Neural progenitor cell (in vitro differentiated cells): ENCODE measurements around the gene HOXA2. TPM values are rescaled to one million over a fixed set of nuclear protein-coding genes. Genes with fewer than 3 reads are reported as not detected.
A peak's percentile ranks its signal among the peaks of the same experiment; 100 is the strongest.

Experiments used
- DNase-seq: peaks from one replicate; pipeline ENCODE4 v3.0.0-alpha.2; 2016; ENCODE audit warnings: low spot score
- H2AFZ ChIP-seq: fragments of 200-600 bp; sonication (generic); replicated peaks from 2 replicates; pipeline ENCODE4 v1.6.1; 2016; ENCODE audit warnings: antibody characterized with exemption
- H3F3A ChIP-seq: fragments of 200-600 bp; sonication (generic); 2 replicates; pipeline ENCODE4 v1.6.1; 2016; ENCODE audit warnings: antibody characterized with exemption, low read depth
- H3K27ac ChIP-seq: fragments of 200-600 bp; sonication (generic); 2 replicates; pipeline ENCODE4 v1.5.1; 2016; ENCODE audit warnings: mild to moderate bottlenecking
- H3K27me3 ChIP-seq: fragments of 200-600 bp; sonication (generic); 2 replicates; pipeline ENCODE4 v1.6.1; 2016; ENCODE audit warnings: mild to moderate bottlenecking, moderate library complexity
- H3K36me3 ChIP-seq: fragments of 200-600 bp; sonication (generic); 2 replicates; pipeline ENCODE4 v1.5.1; 2016
- H3K4me1 ChIP-seq: fragments of 200-600 bp; sonication (generic); 2 replicates; pipeline ENCODE4 v1.6.1; 2016; ENCODE audit warnings: mixed run types
- H3K4me2 ChIP-seq: fragments of 200-600 bp; sonication (generic); 2 replicates; pipeline ENCODE4 v1.6.1; 2016
- H3K4me3 ChIP-seq: fragments of 200-600 bp; sonication (generic); 2 replicates; pipeline ENCODE4 v1.5.1; 2016
- H3K79me2 ChIP-seq: fragments of 200-600 bp; sonication (generic); 2 replicates; pipeline ENCODE4 v1.6.1; 2016; ENCODE audit warnings: low read depth
- H3K9ac ChIP-seq: fragments of 200-600 bp; sonication (generic); 2 replicates; pipeline ENCODE4 v1.6.1; 2016
- H3K9me3 ChIP-seq: fragments of 200-600 bp; sonication (generic); 2 replicates; pipeline ENCODE4 v1.5.1; 2016; ENCODE audit warnings: low read depth
- H4K20me1 ChIP-seq: fragments of 200-600 bp; sonication (generic); 2 replicates; pipeline ENCODE4 v1.6.1; 2016; ENCODE audit warnings: low read depth
- H3K27ac Mint-ChIP-seq: 3 replicates; pipeline ENCODE4 v1.8.0; 2021; ENCODE audit warnings: mixed read lengths
- H3K27me3 Mint-ChIP-seq: 2 replicates; pipeline ENCODE4 v1.8.0; 2022; ENCODE audit warnings: low read depth, mild to moderate bottlenecking, inconsistent platforms, moderate library complexity, mixed read lengths; ENCODE audit not compliant: insufficient read depth
- H3K36me3 Mint-ChIP-seq: 3 replicates; pipeline ENCODE4 v1.8.0; 2021; ENCODE audit warnings: mixed read lengths
- H3K4me1 Mint-ChIP-seq: 3 replicates; pipeline ENCODE4 v1.8.0; 2021; ENCODE audit warnings: mixed read lengths
- H3K4me3 Mint-ChIP-seq: 3 replicates; pipeline ENCODE4 v1.8.0; 2021; ENCODE audit warnings: mild to moderate bottlenecking, moderate library complexity, mixed read lengths
- H3K9me3 Mint-ChIP-seq: 3 replicates; pipeline ENCODE4 v1.8.0; 2020; ENCODE audit warnings: mixed read lengths
- EZH2 ChIP-seq: fragments of 200-600 bp; sonication (generic); IDR thresholded peaks from 2 replicates; pipeline ENCODE4 v1.6.1; 2017; ENCODE audit warnings: antibody characterized with exemption, mild to moderate bottlenecking, moderate library complexity
- EZH2phosphoT487 ChIP-seq: fragments of 200-600 bp; sonication (generic); IDR thresholded peaks from 2 replicates; pipeline ENCODE4 v1.6.1; 2017; ENCODE audit warnings: antibody characterized with exemption
- total RNA-seq: library from RNA; depleted of rRNA; stranded (reverse); fragments of >200 nt; gene quantifications from 2 replicates; pipeline ENCODE4 v1.2.3, GENCODE V29; 2015; ENCODE audit warnings: low replicate concordance
- TF ChIP-seq, protein P1 (sequence below): fragments of 200-600 bp; sonication (generic); IDR thresholded peaks from 2 replicates; pipeline ENCODE4 v1.5.1; 2017; ENCODE audit warnings: antibody characterized with exemption, mild to moderate bottlenecking

HOXA2 gene
- total RNA-seq, 1 donor from 2014 or later, result not detected

DNA sequence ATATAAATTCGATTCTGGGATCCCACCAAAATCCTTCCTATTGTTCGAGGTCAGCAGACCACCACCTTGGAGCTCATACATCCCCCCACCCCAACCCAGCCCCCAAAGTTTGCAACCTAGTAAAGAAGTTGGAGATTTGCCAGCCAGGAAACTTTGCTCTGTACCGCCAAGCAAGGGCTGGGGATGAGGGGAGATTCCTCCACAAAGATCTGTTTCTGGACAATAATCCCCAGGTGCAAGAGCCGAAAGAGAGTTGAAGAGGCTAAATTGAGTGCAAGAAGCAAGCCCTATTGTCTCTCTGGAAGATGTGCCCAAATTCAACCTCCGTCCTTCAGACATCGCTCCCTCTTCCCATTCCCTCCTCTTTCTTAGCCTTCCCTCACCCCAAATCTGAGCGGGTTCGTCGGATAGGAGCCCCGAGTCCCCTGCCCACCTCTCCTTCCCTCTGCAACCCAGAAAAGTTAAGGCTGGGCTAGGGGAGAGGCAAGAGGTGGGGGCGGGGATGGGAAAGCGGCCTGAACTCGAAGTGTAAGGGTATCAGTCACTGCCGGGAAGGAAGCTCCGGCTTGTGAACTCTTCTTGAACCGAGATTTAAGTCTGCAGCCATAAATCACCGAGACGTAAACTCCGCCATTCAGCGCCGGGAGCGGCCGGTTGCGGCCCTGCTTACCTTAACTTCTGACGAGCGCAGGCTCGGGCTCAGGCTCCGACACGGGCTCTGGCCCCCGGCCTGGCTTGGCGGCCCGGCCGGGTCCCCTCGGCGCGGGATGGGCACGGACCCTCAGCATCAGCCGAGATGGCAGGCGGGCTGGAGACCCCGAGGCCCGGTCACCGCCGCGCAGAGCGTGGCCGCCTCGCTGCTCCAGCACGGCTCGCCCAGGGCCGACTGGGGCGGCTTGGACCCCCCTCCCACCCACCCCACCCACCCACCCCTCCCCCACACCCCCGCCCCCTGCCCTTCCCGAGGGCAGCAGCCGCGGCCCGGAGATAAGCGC lies 10.8 kb upstream of the HOXA2 start:
- TF ChIP-seq EZH2, result peak; percentile 99
- TF ChIP-seq, protein P1, sequence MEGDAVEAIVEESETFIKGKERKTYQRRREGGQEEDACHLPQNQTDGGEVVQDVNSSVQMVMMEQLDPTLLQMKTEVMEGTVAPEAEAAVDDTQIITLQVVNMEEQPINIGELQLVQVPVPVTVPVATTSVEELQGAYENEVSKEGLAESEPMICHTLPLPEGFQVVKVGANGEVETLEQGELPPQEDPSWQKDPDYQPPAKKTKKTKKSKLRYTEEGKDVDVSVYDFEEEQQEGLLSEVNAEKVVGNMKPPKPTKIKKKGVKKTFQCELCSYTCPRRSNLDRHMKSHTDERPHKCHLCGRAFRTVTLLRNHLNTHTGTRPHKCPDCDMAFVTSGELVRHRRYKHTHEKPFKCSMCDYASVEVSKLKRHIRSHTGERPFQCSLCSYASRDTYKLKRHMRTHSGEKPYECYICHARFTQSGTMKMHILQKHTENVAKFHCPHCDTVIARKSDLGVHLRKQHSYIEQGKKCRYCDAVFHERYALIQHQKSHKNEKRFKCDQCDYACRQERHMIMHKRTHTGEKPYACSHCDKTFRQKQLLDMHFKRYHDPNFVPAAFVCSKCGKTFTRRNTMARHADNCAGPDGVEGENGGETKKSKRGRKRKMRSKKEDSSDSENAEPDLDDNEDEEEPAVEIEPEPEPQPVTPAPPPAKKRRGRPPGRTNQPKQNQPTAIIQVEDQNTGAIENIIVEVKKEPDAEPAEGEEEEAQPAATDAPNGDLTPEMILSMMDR, result no peak
- peak; percentile 98 for TF ChIP-seq EZH2phosphoT487
- no peak overlapping the region for H3K4me3 Mint-ChIP-seq
- no peaks in the 10 kb centered on the region for H3K79me2 ChIP-seq
- H3K9me3 Mint-ChIP-seq, result peaks cover 3% of the 10 kb centered on the region
- peak; percentile 68 for DNase-seq
- H3K27ac Mint-ChIP-seq, result no peak overlapping the region
- peaks cover 90% of the 10 kb centered on the region for H3K27me3 Mint-ChIP-seq
- H3K4me1 Mint-ChIP-seq, result no peaks in the 10 kb centered on the region
- no peaks in the 10 kb centered on the region for H3K9me3 ChIP-seq
- no peak overlapping the region for H3K4me2 ChIP-seq
- H3K36me3 Mint-ChIP-seq, result no peaks in the 10 kb centered on the region
- peaks cover 100% of the 10 kb centered on the region for H3K27me3 ChIP-seq
- peaks cover 13% of the 10 kb centered on the region for H3F3A ChIP-seq
- H3K4me1 ChIP-seq, result no peaks in the 10 kb centered on the region
- H3K4me3 ChIP-seq, result no peak overlapping the region
- no peak overlapping the region for H3K27ac ChIP-seq
- H3K36me3 ChIP-seq, result no peaks in the 10 kb centered on the region
- no peak overlapping the region for H3K9ac ChIP-seq
- no peak overlapping the region for H2AFZ ChIP-seq
- peaks cover 95% of the 10 kb centered on the region for H4K20me1 ChIP-seq

DNA sequence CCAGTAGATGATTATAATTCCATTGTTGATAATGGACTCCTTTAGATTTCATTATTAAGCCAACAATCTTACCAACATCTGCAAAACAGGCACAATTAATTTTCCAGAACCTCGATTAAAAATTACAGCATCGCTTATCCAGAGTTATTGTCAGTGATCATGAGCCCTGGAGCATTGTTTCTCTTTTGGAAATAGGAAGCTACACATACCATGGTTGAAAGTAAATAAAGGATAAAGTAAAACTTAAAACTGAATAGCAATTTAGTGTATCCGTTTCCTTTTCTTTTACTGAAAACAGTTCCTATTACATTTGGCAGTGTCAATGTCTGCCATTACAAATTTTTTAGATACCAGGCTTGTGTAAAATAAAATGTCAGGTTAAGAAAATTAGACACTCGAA lies 9.9 kb upstream of the HOXA2 start:
- Histone ChIP-seq H3K27me3 (peaks cover 100% of the 10 kb centered on the region), H2AFZ (no peak overlapping the region), H3K9ac (no peak overlapping the region), H3F3A (peaks cover 13% of the 10 kb centered on the region), H3K4me3 (no peak overlapping the region), H3K36me3 (no peaks in the 10 kb centered on the region), H3K4me2 (no peak overlapping the region), H3K27ac (no peak overlapping the region), H3K79me2 (no peaks in the 10 kb centered on the region), H3K9me3 (no peaks in the 10 kb centered on the region), H4K20me1 (peaks cover 95% of the 10 kb centered on the region), H3K4me1 (no peaks in the 10 kb centered on the region)
- Mint-ChIP-seq H3K9me3 (peaks cover 3% of the 10 kb centered on the region), H3K4me1 (no peaks in the 10 kb centered on the region), H3K4me3 (no peak overlapping the region), H3K36me3 (no peaks in the 10 kb centered on the region), H3K27ac (no peak overlapping the region), H3K27me3 (peaks cover 88% of the 10 kb centered on the region)
- TF ChIP-seq EZH2phosphoT487, result no peak
- no peak for TF ChIP-seq EZH2
- TF ChIP-seq, protein P1, result no peak
- DNase-seq, result no peak

DNA sequence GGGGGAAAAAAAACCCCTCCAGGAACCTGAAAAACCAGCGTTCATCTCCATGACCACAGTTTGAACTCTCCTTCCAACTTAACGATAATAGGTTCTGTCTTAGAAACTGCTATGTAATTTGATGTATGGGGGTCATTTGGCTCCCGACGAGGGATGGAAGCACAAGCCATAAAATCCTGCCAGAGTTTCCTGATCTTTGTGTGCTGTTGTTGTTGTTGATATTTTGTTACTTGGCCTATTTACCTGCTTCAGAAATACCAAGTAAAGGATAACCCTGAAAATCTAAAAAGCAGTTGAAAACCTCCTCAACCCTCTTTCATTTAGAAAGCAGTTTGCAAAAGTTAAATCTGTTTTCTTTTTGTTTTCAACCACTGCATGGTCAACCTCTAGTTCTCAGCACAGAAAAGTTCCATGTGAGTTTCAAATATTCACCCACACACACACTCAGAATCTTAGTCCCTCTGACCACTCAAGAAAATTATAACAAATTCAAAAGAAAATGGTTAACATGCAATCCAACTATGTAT lies 9.3 kb upstream of the HOXA2 start:
- Mint-ChIP-seq H3K4me1 (no peaks in the 10 kb centered on the region), H3K4me3 (no peak overlapping the region), H3K27ac (no peak overlapping the region), H3K36me3 (no peaks in the 10 kb centered on the region), H3K9me3 (peaks cover 3% of the 10 kb centered on the region), H3K27me3 (peaks cover 88% of the 10 kb centered on the region)
- DNase-seq, result no peak
- Histone ChIP-seq H3K9ac (no peak overlapping the region), H3K9me3 (no peaks in the 10 kb centered on the region), H3K79me2 (no peaks in the 10 kb centered on the region), H3K27me3 (peaks cover 100% of the 10 kb centered on the region), H4K20me1 (peaks cover 95% of the 10 kb centered on the region), H3K4me2 (no peak overlapping the region), H3K36me3 (no peaks in the 10 kb centered on the region), H3K4me3 (no peak overlapping the region), H3K4me1 (no peaks in the 10 kb centered on the region), H3F3A (peaks cover 13% of the 10 kb centered on the region), H2AFZ (no peak overlapping the region), H3K27ac (no peak overlapping the region)
- TF ChIP-seq, protein P1, result no peak
- TF ChIP-seq EZH2phosphoT487 (no peak), EZH2 (no peak)
